HepG2 (cell line): ENCODE measurements around the gene TTC31. TPM values are rescaled to one million over a fixed set of nuclear protein-coding genes. Genes with fewer than 3 reads are reported as not detected.
A peak's percentile ranks its signal among the peaks of the same experiment; 100 is the strongest.

Experiments
- DBP ChIP-seq: sonication (generic); formaldehyde crosslinking; IDR thresholded peaks from 2 replicates; pipeline ENCODE4 v1.4.0; 2020; ENCODE audit warnings: missing genetic modification reagents; ENCODE audit errors: not compliant biosample characterization
- HIC2 ChIP-seq: sonication (generic); formaldehyde crosslinking; IDR thresholded peaks from 2 replicates; pipeline ENCODE4 v1.9.0; 2022; ENCODE audit warnings: low read depth, missing genetic modification reagents
- NCOR1 ChIP-seq: fragments of 200-600 bp; sonication (generic); IDR thresholded peaks from 2 replicates; pipeline ENCODE4 v1.7.0; 2017; ENCODE audit warnings: antibody characterized with exemption, low read length, borderline replicate concordance
- PRDM10 ChIP-seq: sonication (generic); formaldehyde crosslinking; IDR thresholded peaks from 2 replicates; pipeline ENCODE4 v1.4.0; 2020; ENCODE audit warnings: low read depth, missing genetic modification reagents
- SIN3A ChIP-seq: IDR thresholded peaks from 2 replicates; pipeline ENCODE4 v1.6.1; 2011; ENCODE audit warnings: low read depth, mild to moderate bottlenecking, control low read depth, low read length, borderline replicate concordance
- TBL1XR1 ChIP-seq: fragments of 150-350 bp; IDR thresholded peaks from 2 replicates; pipeline ENCODE4 v1.6.1; 2014; ENCODE audit warnings: borderline replicate concordance, low read length; ENCODE audit not compliant: partially characterized antibody
- TIGD3 ChIP-seq: sonication (generic); formaldehyde crosslinking; IDR thresholded peaks from 2 replicates; pipeline ENCODE4 v1.5.1; 2020; ENCODE audit warnings: mild to moderate bottlenecking, missing genetic modification reagents, borderline replicate concordance
- ZBTB7B ChIP-seq: sonication (generic); formaldehyde crosslinking; IDR thresholded peaks from 2 replicates; pipeline ENCODE4 v1.4.0; 2020; ENCODE audit warnings: missing genetic modification reagents
- ZNF256 ChIP-seq: sonication (generic); formaldehyde crosslinking; conservative IDR thresholded peaks from 2 replicates; pipeline ENCODE4 v1.4.0; 2020; ENCODE audit warnings: missing genetic modification reagents
- ZNF30 ChIP-seq: sonication (generic); formaldehyde crosslinking; IDR thresholded peaks from 2 replicates; pipeline ENCODE4 v1.5.0; 2020; ENCODE audit warnings: mild to moderate bottlenecking, missing genetic modification reagents
- ZNF34 ChIP-seq: sonication (generic); formaldehyde crosslinking; IDR thresholded peaks from 2 replicates; pipeline ENCODE4 v1.4.0; 2020; ENCODE audit warnings: mild to moderate bottlenecking, missing genetic modification reagents, borderline replicate concordance
- ZNF383 ChIP-seq: sonication (generic); formaldehyde crosslinking; IDR thresholded peaks from 2 replicates; pipeline ENCODE4 v1.4.0; 2020; ENCODE audit warnings: missing genetic modification reagents, mild to moderate bottlenecking, borderline replicate concordance
- ZNF687 ChIP-seq: sonication (generic); formaldehyde crosslinking; IDR thresholded peaks from 2 replicates; pipeline ENCODE4 v1.5.1; 2020; ENCODE audit warnings: mild to moderate bottlenecking, missing genetic modification reagents, moderate library complexity
- ZNF772 ChIP-seq: sonication (generic); formaldehyde crosslinking; IDR thresholded peaks from 2 replicates; pipeline ENCODE4 v1.5.0; 2020; ENCODE audit warnings: mild to moderate bottlenecking, missing genetic modification reagents
- ZNF775 ChIP-seq: sonication (generic); formaldehyde crosslinking; IDR thresholded peaks from 2 replicates; pipeline ENCODE4 v1.4.0; 2020; ENCODE audit warnings: missing genetic modification reagents, mild to moderate bottlenecking, moderate library complexity, borderline replicate concordance
- polyA plus RNA-seq, 8 experiments: library from polyadenylated mRNA; depleted of rRNA in 3 of 8; stranded (reverse) in 7 of 8; unstranded in 1 of 8; fragments of >200 nt; fragmentation: Illumina TruSeq in 4 of 8; extraction: Trizol in 4 of 8; gene quantifications; 2 replicates each; pipeline versions ENCODE4 v1.2.1 to v1.2.3, GENCODE V29; 2011 to 2016; ENCODE audit warnings: low read depth in 4 of 8, missing spikeins in 1 of 8, mixed read lengths in 1 of 8; ENCODE audit not compliant: insufficient read depth in 1 of 8
- total RNA-seq, 5 experiments: library from RNA; depleted of rRNA; stranded (reverse); fragments of >200 nt; fragmentation: Illumina TruSeq; extraction: Trizol; gene quantifications; 2 replicates each; pipeline ENCODE4 v1.2.3, GENCODE V29; 2016; ENCODE audit warnings: low read depth in 1 of 5

TTC31 gene
- total and polyA plus RNA-seq, 2 of the 13 experiments (the other 11 are each of a cell fraction or from before 2014, with no cell fraction given), result 28.3 to 39.5 TPM

- TF ChIP-seq PRDM10 (CRISPR knock-in tag), result peak; percentile 96
- TF ChIP-seq ZNF687 (CRISPR knock-in tag), result peak; percentile 38
- 0 out of 2 replicates have a peak, but pooled peaks have one; percentile 23 for TF ChIP-seq ZNF772 (CRISPR knock-in tag)
- no peak for TF ChIP-seq ZNF34 (CRISPR knock-in tag)
- peak; percentile 48 for TF ChIP-seq TBL1XR1
- TF ChIP-seq ZBTB7B, result peak; percentile 79; the same call in 1 of the 2 replicates
- peak; percentile 98 for TF ChIP-seq NCOR1
- no peak for TF ChIP-seq DBP
- no peak for TF ChIP-seq SIN3A
- TF ChIP-seq ZNF30 (CRISPR knock-in tag), result no peak
- TF ChIP-seq HIC2 (CRISPR knock-in tag), result no peak
- 0 out of 2 replicates have a peak, but pooled peaks have one; percentile 84 for TF ChIP-seq ZNF256
- TF ChIP-seq ZNF775 (CRISPR knock-in tag), result no peak
- TF ChIP-seq TIGD3 (CRISPR knock-in tag), result no peak
- TF ChIP-seq ZNF383, result no peak; the same call in 1 of the 2 replicates
These were observed 6.0 kb downstream of the TTC31 start (continued) for GRCh38 chr2:74488643-74489481.
